SK-N-SH (cell line): ENCODE data around the gene SMIM13. TPM values are rescaled to one million over a fixed set of nuclear protein-coding genes. Genes with fewer than 3 reads are reported as not detected.

Experiments used
- CTCF ChIA-PET: fragments of 300-600, 350-600 bp; formaldehyde crosslinking; extraction: SDS; loops from one replicate; lab custom pipeline; 2021; lab: Yijun Ruan, JAX
- POLR2A ChIA-PET: fragments of 350-600 bp; sonication (Branson Sonifier 250); formaldehyde crosslinking; extraction: SDS; loops from one replicate; lab custom pipeline; 2020; ENCODE audit warnings: antibody characterized with exemption, inconsistent platforms; lab: Yijun Ruan, JAX
- DNase-seq: peaks from one replicate; pipeline ENCODE4 v3.0.0; 2012
- H2AFZ ChIP-seq: fragments of 200-600 bp; sonication (generic); 2 replicates; pipeline ENCODE4 v1.8.1; 2016; ENCODE audit warnings: antibody characterized with exemption, mild to moderate bottlenecking, low read depth
- H3F3A ChIP-seq: fragments of 200-600 bp; sonication (generic); replicated peaks from 2 replicates; pipeline ENCODE3; 2016; ENCODE audit warnings: antibody characterized with exemption, mild to moderate bottlenecking; ENCODE audit not compliant: insufficient read depth
- H3K27ac ChIP-seq, 2 experiments: fragments of 200-500 bp in 1 of 2; fragments of 200-600 bp in 1 of 2; sonication (Bioruptor generic) in 1 of 2; sonication (generic), shearing (Covaris generic) in 1 of 2; 2 replicates each; pipeline versions ENCODE4 v1.5.1 to v1.6.1; 2014 to 2016; ENCODE audit warnings: low read depth in 2 of 2, inconsistent platforms in 1 of 2, low read length in 1 of 2, mild to moderate bottlenecking in 1 of 2, mixed read lengths in 1 of 2
- H3K27me3 ChIP-seq: fragments of 200-600 bp; sonication (generic), shearing (Covaris generic); 2 replicates; pipeline ENCODE4 v1.6.1; 2016; ENCODE audit warnings: mixed run types; ENCODE audit not compliant: insufficient read depth
- H3K36me3 ChIP-seq, 2 experiments: fragments of 200-500 bp in 1 of 2; fragments of 200-600 bp in 1 of 2; sonication (Bioruptor generic) in 1 of 2; sonication (generic) in 1 of 2; replicated peaks in 1 of 2; 2 replicates each; pipeline versions ENCODE3 to v1.5.1; 2014 to 2016; ENCODE audit warnings: low read length in 1 of 2, mild to moderate bottlenecking in 1 of 2; ENCODE audit not compliant: insufficient read depth in 2 of 2, control insufficient read depth in 1 of 2
- H3K4me1 ChIP-seq, 2 experiments: fragments of 200-500 bp in 1 of 2; fragments of 200-600 bp in 1 of 2; sonication (Bioruptor generic) in 1 of 2; sonication (generic), shearing (Covaris generic) in 1 of 2; 2 replicates each; pipeline versions ENCODE4 v1.5.1 to v1.6.1; 2014 to 2016; ENCODE audit warnings: low read depth in 1 of 2, low read length in 1 of 2, mixed run types in 1 of 2; ENCODE audit not compliant: insufficient read depth in 2 of 2, control insufficient read depth in 1 of 2
- H3K4me2 ChIP-seq: fragments of 200-600 bp; sonication (generic), shearing (Covaris generic); 2 replicates; pipeline ENCODE4 v1.6.1; 2017; ENCODE audit warnings: mixed run types
- H3K4me3 ChIP-seq, 2 experiments: fragments of 200-500 bp in 1 of 2; fragments of 200-600 bp in 1 of 2; sonication (Bioruptor generic) in 1 of 2; sonication (generic), shearing (Covaris generic) in 1 of 2; 2 replicates each; pipeline versions ENCODE4 v1.5.1 to v1.8.1; 2014 to 2016; ENCODE audit warnings: low read depth in 2 of 2, inconsistent platforms in 1 of 2, low read length in 1 of 2, mild to moderate bottlenecking in 1 of 2, mixed read lengths in 1 of 2, moderate library complexity in 1 of 2
- H3K79me2 ChIP-seq: fragments of 200-600 bp; sonication (generic); 2 replicates; pipeline ENCODE4 v1.8.1; 2017; ENCODE audit warnings: mild to moderate bottlenecking; ENCODE audit not compliant: insufficient read depth
- H3K9ac ChIP-seq: fragments of 200-600 bp; sonication (generic); 2 replicates; pipeline ENCODE4 v1.6.1; 2017; ENCODE audit warnings: mixed run types
- H3K9me2 ChIP-seq: fragments of 200-600 bp; sonication (generic); 2 replicates; pipeline ENCODE4 v1.6.1; 2017; ENCODE audit warnings: mixed run types
- H3K9me3 ChIP-seq: fragments of 200-600 bp; sonication (generic); 2 replicates; pipeline ENCODE4 v1.6.1; 2017; ENCODE audit warnings: mixed run types, mild to moderate bottlenecking, moderate library complexity
- H4K20me1 ChIP-seq: fragments of 200-600 bp; sonication (generic); 2 replicates; pipeline ENCODE4 v1.6.1; 2017; ENCODE audit warnings: mild to moderate bottlenecking, mixed run types; ENCODE audit not compliant: insufficient read depth
- CHD2 ChIP-seq: fragments of 150-350 bp; IDR thresholded peaks from 2 replicates; pipeline ENCODE4 v1.6.1; 2018; ENCODE audit warnings: low read length; ENCODE audit not compliant: partially characterized antibody
- ELF1 ChIP-seq: IDR thresholded peaks from 2 replicates; pipeline ENCODE4 v1.4.0; 2012
- EP300 ChIP-seq, 2 experiments: IDR thresholded peaks; 2 replicates each; pipeline versions ENCODE4 v1.4.0 to v1.6.1; 2012; ENCODE audit warnings: borderline replicate concordance in 1 of 2, low read depth in 1 of 2, low read length in 1 of 2
- EZH2phosphoT487 ChIP-seq: fragments of 200-600 bp; sonication (generic); IDR thresholded peaks from 2 replicates; pipeline ENCODE4 v1.6.1; 2017; ENCODE audit warnings: low read depth, mixed run types, mild to moderate bottlenecking, antibody characterized with exemption, moderate library complexity, borderline replicate concordance
- FOSL2 ChIP-seq: IDR thresholded peaks from 2 replicates; pipeline ENCODE4 v1.4.0; 2012; ENCODE audit warnings: low read depth, mild to moderate bottlenecking, moderate library complexity, borderline replicate concordance
- FOXJ3 ChIP-seq: sonication (generic); formaldehyde crosslinking; IDR thresholded peaks from 2 replicates; pipeline ENCODE4 v1.5.1; 2020; ENCODE audit warnings: mild to moderate bottlenecking, missing genetic modification reagents
- FOXM1 ChIP-seq: IDR thresholded peaks from 2 replicates; pipeline ENCODE4 v1.4.0; 2012; ENCODE audit warnings: low read depth, mild to moderate bottlenecking
- GABPA ChIP-seq: IDR thresholded peaks from 2 replicates; pipeline ENCODE4 v1.4.0; 2012; ENCODE audit warnings: low read depth, mild to moderate bottlenecking
- GATA2 ChIP-seq: sonication (generic); formaldehyde crosslinking; IDR thresholded peaks from 2 replicates; pipeline ENCODE4 v1.5.0; 2020; ENCODE audit warnings: mild to moderate bottlenecking, missing genetic modification reagents
- JUND ChIP-seq: IDR thresholded peaks from 2 replicates; pipeline ENCODE4 v1.4.0; 2012
- MEF2A ChIP-seq: IDR thresholded peaks from 2 replicates; pipeline ENCODE4 v1.4.0; 2012; ENCODE audit warnings: low read depth, borderline replicate concordance
- NRF1 ChIP-seq: IDR thresholded peaks from 2 replicates; pipeline ENCODE4 v1.6.1; 2012; ENCODE audit warnings: low read depth, mild to moderate bottlenecking, low read length
- POLR2AphosphoS5 ChIP-seq: IDR thresholded peaks from 2 replicates; pipeline ENCODE4 v1.6.1; 2012; ENCODE audit warnings: low read depth, low read length
- RAD21 ChIP-seq: IDR thresholded peaks from 2 replicates; pipeline ENCODE4 v1.6.1; 2012; ENCODE audit warnings: mild to moderate bottlenecking, low read length
- RFX5 ChIP-seq: IDR thresholded peaks from 2 replicates; pipeline ENCODE4 v1.6.1; 2012; ENCODE audit warnings: mild to moderate bottlenecking, improper control_type of control experiment, low read length
- RXRA ChIP-seq: IDR thresholded peaks from 2 replicates; pipeline ENCODE4 v1.4.0; 2012; ENCODE audit warnings: low read depth, mild to moderate bottlenecking, borderline replicate concordance
- SMC3 ChIP-seq: IDR thresholded peaks from 2 replicates; pipeline ENCODE4 v1.6.1; 2012; ENCODE audit warnings: low read depth, low read length, improper control_type of control experiment
- TCF12 ChIP-seq: IDR thresholded peaks from 2 replicates; pipeline ENCODE4 v1.4.0; 2012
- TEAD4 ChIP-seq: IDR thresholded peaks from 2 replicates; pipeline ENCODE4 v1.4.0; 2012; ENCODE audit warnings: mild to moderate bottlenecking, borderline replicate concordance; ENCODE audit not compliant: insufficient read depth
- WGBS: methylation state at CpG from one replicate; pipeline ENCODE4 v1.1.6; 2017; ENCODE audit warnings: low lambda C conversion rate; 5-methylcytosine and 5-hydroxymethylcytosine counted together
- polyA plus RNA-seq, 3 experiments: library from polyadenylated mRNA; depleted of rRNA; stranded (reverse); fragments of >200 nt; gene quantifications; 2 replicates each; pipeline ENCODE4 v1.2.3, GENCODE V29; 2012
- TF ChIP-seq, protein P1 (sequence below): IDR thresholded peaks from 2 replicates; pipeline ENCODE4 v1.4.0; 2012; ENCODE audit warnings: low read depth, borderline replicate concordance
- TF ChIP-seq, protein P2 (sequence below): fragments of 150-350 bp; IDR thresholded peaks from 2 replicates; pipeline ENCODE4 v1.6.1; 2017; ENCODE audit warnings: antibody characterized with exemption, low read length, low read depth, borderline replicate concordance
- TF ChIP-seq, protein P3 (sequence below): IDR thresholded peaks from 2 replicates; pipeline ENCODE4 v1.4.0; 2012; ENCODE audit warnings: low read depth
- TF ChIP-seq, protein P4 (sequence below): IDR thresholded peaks from 2 replicates; pipeline ENCODE4; 2012
- TF ChIP-seq, protein P5 (sequence below): fragments of 150-350 bp; IDR thresholded peaks from 2 replicates; pipeline ENCODE4 v1.6.1; 2016; ENCODE audit warnings: mild to moderate bottlenecking, low read depth, low read length

SMIM13 gene
- polyA plus RNA-seq, 1 of the 3 experiments (the other 2 are of a cell fraction): 2.1 TPM

DNA sequence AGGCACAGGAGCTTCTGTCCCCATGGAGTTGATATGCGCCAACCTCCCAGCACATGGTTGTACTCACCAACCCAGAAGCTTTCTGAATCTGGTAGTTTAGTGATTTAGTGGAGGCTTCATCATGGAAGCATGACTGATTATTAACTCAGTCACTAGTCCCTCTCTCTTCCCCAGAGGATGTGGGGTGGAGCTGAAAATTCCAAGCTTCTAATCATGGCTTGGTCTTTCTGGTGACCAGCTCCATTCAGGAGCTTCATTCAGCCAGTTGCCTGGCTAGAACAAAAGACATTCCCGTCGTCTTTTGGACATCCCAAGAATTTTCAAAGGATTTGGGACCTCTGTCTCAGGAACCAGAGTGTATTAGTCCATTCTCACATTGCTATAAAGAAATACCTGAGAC, 13.3 kb upstream of the SMIM13 start:
- Histone ChIP-seq H3K27ac (no peak overlapping the region), H3K79me2 (no peaks in the 10 kb centered on the region), H3F3A (no peaks in the 10 kb centered on the region), H3K9ac (no peak overlapping the region), H3K4me2 (no peak overlapping the region), H3K9me2 (no peaks in the 10 kb centered on the region), H4K20me1 (no peaks in the 10 kb centered on the region), H3K9me3 (no peaks in the 10 kb centered on the region), H3K4me3 (no peak overlapping the region), H2AFZ (no peak overlapping the region), H3K36me3 (no peaks in the 10 kb centered on the region), H3K4me1 (no peaks in the 10 kb centered on the region; a peak in 1 of 4 replicates), H3K27me3 (no peaks in the 10 kb centered on the region)
- no peak for DNase-seq
- 61% methylated on average over 3 of the region's 3 CpGs for WGBS
- TF ChIP-seq TCF12 (no peak), SMC3 (no peak), ELF1 (no peak), RFX5 (no peak), JUND (no peak), GABPA (no peak), GATA2 (no peak), POLR2AphosphoS5 (no peak), EZH2phosphoT487 (no peak), EP300 (IDR thresholded peaks at IDR 0.05; ENCODE audit: borderline replicate concordance in 1 of 2, low read depth in 1 of 2, low read length in 1 of 2) (no peak), MEF2A (no peak), FOSL2 (no peak)
- TF ChIP-seq, protein P1, sequence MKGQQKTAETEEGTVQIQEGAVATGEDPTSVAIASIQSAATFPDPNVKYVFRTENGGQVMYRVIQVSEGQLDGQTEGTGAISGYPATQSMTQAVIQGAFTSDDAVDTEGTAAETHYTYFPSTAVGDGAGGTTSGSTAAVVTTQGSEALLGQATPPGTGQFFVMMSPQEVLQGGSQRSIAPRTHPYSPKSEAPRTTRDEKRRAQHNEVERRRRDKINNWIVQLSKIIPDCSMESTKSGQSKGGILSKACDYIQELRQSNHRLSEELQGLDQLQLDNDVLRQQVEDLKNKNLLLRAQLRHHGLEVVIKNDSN: no peak
- TF ChIP-seq, protein P2, sequence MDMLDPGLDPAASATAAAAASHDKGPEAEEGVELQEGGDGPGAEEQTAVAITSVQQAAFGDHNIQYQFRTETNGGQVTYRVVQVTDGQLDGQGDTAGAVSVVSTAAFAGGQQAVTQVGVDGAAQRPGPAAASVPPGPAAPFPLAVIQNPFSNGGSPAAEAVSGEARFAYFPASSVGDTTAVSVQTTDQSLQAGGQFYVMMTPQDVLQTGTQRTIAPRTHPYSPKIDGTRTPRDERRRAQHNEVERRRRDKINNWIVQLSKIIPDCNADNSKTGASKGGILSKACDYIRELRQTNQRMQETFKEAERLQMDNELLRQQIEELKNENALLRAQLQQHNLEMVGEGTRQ: no peak
- ChIA-PET CTCF (interaction anchor here (1.1 to 2.4 kb wide), 4 partner anchors 10 to 129 kb away, joined by 3 to 11 read pairs (median 4); no protein-coding TSS in a partner anchor), POLR2A (no interaction called here)

DNA sequence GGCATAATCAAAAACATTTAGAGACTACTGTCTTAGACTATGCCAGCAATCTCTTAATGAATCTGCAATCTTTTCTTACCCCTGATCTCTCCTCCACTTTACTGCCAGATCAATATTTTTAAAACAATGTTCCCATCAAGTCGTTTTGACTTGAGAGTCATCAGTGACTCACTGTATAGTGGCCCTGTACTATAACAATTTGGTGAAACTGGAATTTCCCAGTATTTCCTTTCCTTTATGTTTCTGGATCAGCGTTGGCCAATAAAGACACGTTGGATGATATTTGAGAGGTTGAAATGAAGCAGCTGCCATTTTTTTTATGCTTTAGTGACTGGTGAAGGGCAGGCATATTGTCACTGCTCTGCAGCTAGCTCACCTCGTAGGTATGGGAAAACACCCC, 10.1 kb upstream of the SMIM13 start:
- Histone ChIP-seq H3K4me3 (no peak overlapping the region), H3K9me2 (no peaks in the 10 kb centered on the region), H3K9me3 (no peaks in the 10 kb centered on the region), H3K27ac (no peak overlapping the region), H3K36me3 (no peaks in the 10 kb centered on the region), H2AFZ (no peak overlapping the region; the same call in 1 of the 2 replicates), H3F3A (no peaks in the 10 kb centered on the region), H3K4me2 (no peak overlapping the region), H3K79me2 (no peaks in the 10 kb centered on the region), H3K27me3 (no peaks in the 10 kb centered on the region), H4K20me1 (no peaks in the 10 kb centered on the region), H3K9ac (no peak overlapping the region), H3K4me1 (no peaks in the 10 kb centered on the region; a peak in 1 of 4 replicates)
- no peak for DNase-seq
- CTCF ChIA-PET: interaction anchor here (1.8 to 2.0 kb wide), 2 partner anchors 10 to 11 kb away, joined by 5 to 6 read pairs; partner anchors contain the start of gene SMIM13
- WGBS: 31% methylated on average over 4 of the region's 4 CpGs
- no peak for TF ChIP-seq RFX5
- TF ChIP-seq TEAD4: no peak
- TF ChIP-seq RAD21: no peak
- no peak for TF ChIP-seq POLR2AphosphoS5
- no peak for TF ChIP-seq FOXJ3 (CRISPR knock-in tag)
- no peak for TF ChIP-seq CHD2
- TF ChIP-seq FOXM1: no peak
- no peak for TF ChIP-seq SMC3
- TF ChIP-seq, protein P3, sequence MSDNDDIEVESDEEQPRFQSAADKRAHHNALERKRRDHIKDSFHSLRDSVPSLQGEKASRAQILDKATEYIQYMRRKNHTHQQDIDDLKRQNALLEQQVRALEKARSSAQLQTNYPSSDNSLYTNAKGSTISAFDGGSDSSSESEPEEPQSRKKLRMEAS: no peak
- TF ChIP-seq, protein P4, sequence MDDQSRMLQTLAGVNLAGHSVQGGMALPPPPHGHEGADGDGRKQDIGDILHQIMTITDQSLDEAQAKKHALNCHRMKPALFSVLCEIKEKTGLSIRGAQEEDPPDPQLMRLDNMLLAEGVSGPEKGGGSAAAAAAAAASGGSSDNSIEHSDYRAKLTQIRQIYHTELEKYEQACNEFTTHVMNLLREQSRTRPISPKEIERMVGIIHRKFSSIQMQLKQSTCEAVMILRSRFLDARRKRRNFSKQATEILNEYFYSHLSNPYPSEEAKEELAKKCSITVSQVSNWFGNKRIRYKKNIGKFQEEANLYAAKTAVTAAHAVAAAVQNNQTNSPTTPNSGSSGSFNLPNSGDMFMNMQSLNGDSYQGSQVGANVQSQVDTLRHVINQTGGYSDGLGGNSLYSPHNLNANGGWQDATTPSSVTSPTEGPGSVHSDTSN: no peak
- 0 out of 2 replicates have a peak, but pooled peaks have one; percentile 13 for TF ChIP-seq JUND
- 0 out of 2 replicates have a peak, but pooled peaks have one; percentile 34 for TF ChIP-seq FOSL2
- no peak for TF ChIP-seq NRF1
- TF ChIP-seq, protein P5, sequence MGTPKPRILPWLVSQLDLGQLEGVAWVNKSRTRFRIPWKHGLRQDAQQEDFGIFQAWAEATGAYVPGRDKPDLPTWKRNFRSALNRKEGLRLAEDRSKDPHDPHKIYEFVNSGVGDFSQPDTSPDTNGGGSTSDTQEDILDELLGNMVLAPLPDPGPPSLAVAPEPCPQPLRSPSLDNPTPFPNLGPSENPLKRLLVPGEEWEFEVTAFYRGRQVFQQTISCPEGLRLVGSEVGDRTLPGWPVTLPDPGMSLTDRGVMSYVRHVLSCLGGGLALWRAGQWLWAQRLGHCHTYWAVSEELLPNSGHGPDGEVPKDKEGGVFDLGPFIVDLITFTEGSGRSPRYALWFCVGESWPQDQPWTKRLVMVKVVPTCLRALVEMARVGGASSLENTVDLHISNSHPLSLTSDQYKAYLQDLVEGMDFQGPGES: no peak
- no peak for TF ChIP-seq GABPA
- TF ChIP-seq, protein P2: no peak
- TF ChIP-seq RXRA: no peak
- POLR2A ChIA-PET: no interaction called here
